ENCODE data around the gene KCNG2. TPM values are rescaled to one million over a fixed set of nuclear protein-coding genes. Genes with fewer than 3 reads are reported as not detected.

KCNG2 gene
- total and polyA plus RNA-seq, 2 experiments from 2014 or later = 0.13 to 0.52 TPM

- DNase-seq (ENCODE audit: low spot score) = no peak
- no peak overlapping the region for H3K4me2 ChIP-seq
- H3K27me3 Mint-ChIP-seq (ENCODE audit: insufficient read depth, low read depth, poor library complexity) = peaks cover 2% of the 10 kb centered on the region
- no peak overlapping the region for H2AFZ ChIP-seq
- no peaks in the 10 kb centered on the region for H3K4me1 ChIP-seq (ENCODE audit: insufficient read depth)
- H3K9me3 Mint-ChIP-seq = peaks cover 5% of the 10 kb centered on the region; the same call in 1 of the 3 replicates
- no peak overlapping the region for H3K4me3 Mint-ChIP-seq
- H3K27ac ChIP-seq (ENCODE audit: low read depth) = no peak overlapping the region
- H3K36me3 Mint-ChIP-seq (ENCODE audit: low read depth) = peaks cover 23% of the 10 kb centered on the region
- H3K36me3 ChIP-seq (ENCODE audit: insufficient read depth) = no peaks in the 10 kb centered on the region
- peaks cover 8% of the 10 kb centered on the region for H4K20me1 ChIP-seq (replicated peaks; ENCODE audit: insufficient read depth)
- 0 out of 2 replicates have a peak, but pooled peaks cover 5% of the 10 kb centered on the region for H3F3A ChIP-seq (replicated peaks; ENCODE audit: low read depth)
- H3K4me1 Mint-ChIP-seq = no peaks in the 10 kb centered on the region
- H3K9me2 ChIP-seq (ENCODE audit: insufficient read depth) = no peaks in the 10 kb centered on the region
- no peak for ATAC-seq
- no peaks in the 10 kb centered on the region for H3K27me3 ChIP-seq (ENCODE audit: insufficient read depth)
- no peaks in the 10 kb centered on the region for H3K79me2 ChIP-seq (replicated peaks; ENCODE audit: insufficient read depth)
- H3K27ac Mint-ChIP-seq = no peak overlapping the region
- no peak overlapping the region for H3K4me3 ChIP-seq
- no peak for TF ChIP-seq CREB1 (CRISPR knock-in tag; IDR thresholded peaks at IDR 0.05; ENCODE audit: low read depth)
- TF ChIP-seq ZNF114 (CRISPR knock-in tag; IDR thresholded peaks at IDR 0.05) = no peak
- TF ChIP-seq POLR2AphosphoS5 (IDR thresholded peaks at IDR 0.05; ENCODE audit: low read depth) = no peak
- TF ChIP-seq EZH2phosphoT487 (IDR thresholded peaks at IDR 0.05; ENCODE audit: unreplicated experiment) = no peak
Observed at GRCh38 chr18:79755496-79756142, 42.1 kb upstream of the KCNG2 start.

- Mint-ChIP-seq H3K9me3 (peaks cover 8% of the 10 kb centered on the region; the same call in 1 of the 3 replicates), H3K36me3 (ENCODE audit: low read depth) (peaks cover 23% of the 10 kb centered on the region), H3K4me3 (no peak overlapping the region), H3K4me1 (no peaks in the 10 kb centered on the region), H3K27me3 (ENCODE audit: insufficient read depth, low read depth, poor library complexity) (peaks cover 2% of the 10 kb centered on the region), H3K27ac (no peak overlapping the region)
- peaks cover 8% of the 10 kb centered on the region for H4K20me1 ChIP-seq (replicated peaks; ENCODE audit: insufficient read depth)
- no peaks in the 10 kb centered on the region for H3K79me2 ChIP-seq (replicated peaks; ENCODE audit: insufficient read depth)
- H3K36me3 ChIP-seq (ENCODE audit: insufficient read depth) = no peaks in the 10 kb centered on the region
- DNase-seq (ENCODE audit: low spot score) (no peak), ATAC-seq (no peak)
- H3K27me3 ChIP-seq (ENCODE audit: insufficient read depth) = no peaks in the 10 kb centered on the region
- no peak overlapping the region for H2AFZ ChIP-seq
- no peaks in the 10 kb centered on the region for H3K4me1 ChIP-seq (ENCODE audit: insufficient read depth)
- H3K4me2 ChIP-seq = no peak overlapping the region
- TF ChIP-seq ZNF114 (CRISPR knock-in tag; IDR thresholded peaks at IDR 0.05) (no peak), EZH2 (IDR thresholded peaks at IDR 0.05; ENCODE audit: low read depth, unreplicated experiment) (no peak), CREB1 (CRISPR knock-in tag; IDR thresholded peaks at IDR 0.05; ENCODE audit: low read depth) (no peak), POLR2AphosphoS5 (IDR thresholded peaks at IDR 0.05; ENCODE audit: low read depth) (no peak), EZH2phosphoT487 (IDR thresholded peaks at IDR 0.05; ENCODE audit: unreplicated experiment) (no peak), ZNF331 (CRISPR knock-in tag; IDR thresholded peaks at IDR 0.05; ENCODE audit: low read depth) (no peak)
- H3K4me3 ChIP-seq = no peak overlapping the region
- no peaks in the 10 kb centered on the region for H3K9me2 ChIP-seq (ENCODE audit: insufficient read depth)
- 0 out of 2 replicates have a peak, but pooled peaks cover 5% of the 10 kb centered on the region for H3F3A ChIP-seq (replicated peaks; ENCODE audit: low read depth)
- H3K27ac ChIP-seq (ENCODE audit: low read depth) = no peak overlapping the region
Observed at GRCh38 chr18:79756143-79756500, 41.6 kb upstream of the KCNG2 start.

- no peak for ATAC-seq
- TF ChIP-seq ETS1 (IDR thresholded peaks at IDR 0.05) (no peak), ZNF331 (CRISPR knock-in tag; IDR thresholded peaks at IDR 0.05; ENCODE audit: low read depth) (no peak), ZNF114 (CRISPR knock-in tag; IDR thresholded peaks at IDR 0.05) (no peak), NANOG (IDR thresholded peaks at IDR 0.05; ENCODE audit: borderline replicate concordance) (no peak), EZH2 (IDR thresholded peaks at IDR 0.05; ENCODE audit: low read depth, unreplicated experiment) (no peak)
Observed at GRCh38 chr18:79756826-79757225, 40.9 kb upstream of the KCNG2 start.

More at GRCh38 chr18:79756826-79757225, 40.9 kb upstream of the KCNG2 start:
- Mint-ChIP-seq H3K4me1 (no peaks in the 10 kb centered on the region), H3K9me3 (peaks cover 13% of the 10 kb centered on the region; the same call in 2 of the 3 replicates), H3K36me3 (ENCODE audit: low read depth) (peaks cover 23% of the 10 kb centered on the region), H3K27ac (no peak overlapping the region), H3K27me3 (ENCODE audit: insufficient read depth, low read depth, poor library complexity) (peaks cover 4% of the 10 kb centered on the region), H3K4me3 (no peak overlapping the region)
- DNase-seq (ENCODE audit: low spot score) = no peak
- Histone ChIP-seq H3K4me3 (no peak overlapping the region), H3K36me3 (ENCODE audit: insufficient read depth) (no peaks in the 10 kb centered on the region), H3K27ac (ENCODE audit: low read depth) (no peak overlapping the region), H3K9me2 (ENCODE audit: insufficient read depth) (no peaks in the 10 kb centered on the region), H3K27me3 (ENCODE audit: insufficient read depth) (no peaks in the 10 kb centered on the region), H3K4me2 (no peak overlapping the region), H2AFZ (no peak overlapping the region), H3F3A (replicated peaks; ENCODE audit: low read depth) (0 out of 2 replicates have a peak, but pooled peaks cover 1% of the 10 kb centered on the region), H4K20me1 (replicated peaks; ENCODE audit: insufficient read depth) (peaks cover 4% of the 10 kb centered on the region), H3K4me1 (ENCODE audit: insufficient read depth) (no peaks in the 10 kb centered on the region), H3K79me2 (replicated peaks; ENCODE audit: insufficient read depth) (no peaks in the 10 kb centered on the region)

Measured in GM23338 (cell line).